ENCODE data around the gene OPCML.

The OPCML gene

GRCh38 chr11:133219543-133219942, 312.8 kb downstream of the OPCML start:
- peaks cover 12% of the 10 kb centered on the region for H3K4me1 Mint-ChIP-seq
- no peaks in the 10 kb centered on the region for H3K9me3 Mint-ChIP-seq
- H3K27me3 Mint-ChIP-seq (ENCODE audit: low read depth, poor library complexity), result peaks cover 27% of the 10 kb centered on the region
- no peaks in the 10 kb centered on the region for H3K36me3 Mint-ChIP-seq (ENCODE audit: low read depth)
- no peak overlapping the region for H3K4me3 Mint-ChIP-seq
- H3K27ac Mint-ChIP-seq, result no peak overlapping the region
- no peak for DNase-seq
- TF ChIP-seq CTCF (IDR thresholded peaks at IDR 0.05), result peak; percentile 11

GRCh38 chr11:133216813-133217212, 315.5 kb downstream of the OPCML start:
- peaks cover 25% of the 10 kb centered on the region for H3K27me3 Mint-ChIP-seq (ENCODE audit: low read depth, poor library complexity)
- H3K4me1 Mint-ChIP-seq, result peaks cover under 1% of the 10 kb centered on the region
- no peak overlapping the region for H3K4me3 Mint-ChIP-seq

GRCh38 chr11:133215596-133216230, 316.6 kb downstream of the OPCML start:
- Mint-ChIP-seq H3K27ac (no peak overlapping the region), H3K36me3 (ENCODE audit: low read depth) (no peaks in the 10 kb centered on the region)
- no peak for TF ChIP-seq CTCF (IDR thresholded peaks at IDR 0.05)

More at GRCh38 chr11:133216813-133217212, 315.5 kb downstream of the OPCML start:
- no peak for DNase-seq
- H3K27ac Mint-ChIP-seq, result no peak overlapping the region
- no peak for TF ChIP-seq CTCF (IDR thresholded peaks at IDR 0.05)
- no peaks in the 10 kb centered on the region for H3K9me3 Mint-ChIP-seq
- no peaks in the 10 kb centered on the region for H3K36me3 Mint-ChIP-seq (ENCODE audit: low read depth)

GRCh38 chr11:133214646-133215045, 317.7 kb downstream of the OPCML start:
- no peak for TF ChIP-seq CTCF (IDR thresholded peaks at IDR 0.05)
- H3K4me1 Mint-ChIP-seq, result no peaks in the 10 kb centered on the region
- H3K27ac Mint-ChIP-seq, result no peak overlapping the region

More at GRCh38 chr11:133215596-133216230, 316.6 kb downstream of the OPCML start:
- H3K4me1 Mint-ChIP-seq, result no peaks in the 10 kb centered on the region
- H3K27me3 Mint-ChIP-seq (ENCODE audit: low read depth, poor library complexity), result peaks cover 29% of the 10 kb centered on the region
- DNase-seq, result peak; percentile 22
- H3K4me3 Mint-ChIP-seq, result no peak overlapping the region
- H3K9me3 Mint-ChIP-seq, result no peaks in the 10 kb centered on the region

GRCh38 chr11:133212201-133212600, 320.1 kb downstream of the OPCML start:
- H3K27ac Mint-ChIP-seq, result no peak overlapping the region

More at GRCh38 chr11:133214646-133215045, 317.7 kb downstream of the OPCML start:
- Mint-ChIP-seq H3K9me3 (no peaks in the 10 kb centered on the region), H3K36me3 (ENCODE audit: low read depth) (no peaks in the 10 kb centered on the region), H3K4me3 (no peak overlapping the region), H3K27me3 (ENCODE audit: low read depth, poor library complexity) (peaks cover 36% of the 10 kb centered on the region)
- DNase-seq, result no peak

More at GRCh38 chr11:133212201-133212600, 320.1 kb downstream of the OPCML start:
- no peaks in the 10 kb centered on the region for H3K4me1 Mint-ChIP-seq
- H3K4me3 Mint-ChIP-seq, result no peak overlapping the region
- TF ChIP-seq CTCF (IDR thresholded peaks at IDR 0.05), result no peak
- DNase-seq, result no peak
- no peaks in the 10 kb centered on the region for H3K36me3 Mint-ChIP-seq (ENCODE audit: low read depth)
- H3K27me3 Mint-ChIP-seq (ENCODE audit: low read depth, poor library complexity), result peaks cover 36% of the 10 kb centered on the region
- H3K9me3 Mint-ChIP-seq, result no peaks in the 10 kb centered on the region

Data from nephron progenitor cell (in vitro differentiated cells).